Osteocyte (in vitro differentiated cells): ENCODE measurements around the gene CCDC148. TPM values are rescaled to one million over a fixed set of nuclear protein-coding genes. Genes with fewer than 3 reads are reported as not detected.
"Not testable (repeated sequence)": the region's sequence is repeated elsewhere in the genome, so short reads cannot be mapped to it uniquely, and the experiment has no call there.

Source experiments
- DNase-seq: peaks from one replicate; pipeline ENCODE4 v3.0.0; 2021; ENCODE audit warnings: mixed read lengths; ENCODE audit not compliant: unreplicated experiment; ENCODE audit errors: extremely low spot score
- H3K27ac Mint-ChIP-seq: one replicate; pipeline ENCODE4 v1.8.0; 2021; ENCODE audit warnings: mild to moderate bottlenecking, mixed read lengths; ENCODE audit not compliant: unreplicated experiment
- H3K27me3 Mint-ChIP-seq: one replicate; pipeline ENCODE4 v1.8.0; 2021; ENCODE audit warnings: mixed read lengths; ENCODE audit not compliant: unreplicated experiment
- H3K36me3 Mint-ChIP-seq: one replicate; pipeline ENCODE4 v1.8.0; 2021; ENCODE audit warnings: mixed read lengths; ENCODE audit not compliant: unreplicated experiment
- H3K4me1 Mint-ChIP-seq: one replicate; pipeline ENCODE4 v1.8.0; 2021; ENCODE audit warnings: mixed read lengths; ENCODE audit not compliant: unreplicated experiment
- H3K4me3 Mint-ChIP-seq: one replicate; pipeline ENCODE4 v1.8.0; 2021; ENCODE audit warnings: mild to moderate bottlenecking, moderate library complexity, mixed read lengths; ENCODE audit not compliant: unreplicated experiment
- H3K9me3 Mint-ChIP-seq: one replicate; pipeline ENCODE4 v1.8.0; 2021; ENCODE audit warnings: mixed read lengths; ENCODE audit not compliant: unreplicated experiment
- CTCF ChIP-seq: fragments of 200-600 bp; sonication (generic); IDR thresholded peaks from 2 replicates; pipeline ENCODE4 v1.5.0; 2021; ENCODE audit warnings: antibody characterized with exemption, mild to moderate bottlenecking, moderate library complexity
- total RNA-seq: library from RNA; stranded (reverse); gene quantifications from 2 replicates; pipeline ENCODE4 v1.2.1, GENCODE V29; 2021

The CCDC148 gene
- total RNA-seq, 1 donor from 2014 or later: 2.8 TPM

GRCh38 chr2:158317642-158318041, 138.9 kb downstream of the CCDC148 start:
- H3K4me1 Mint-ChIP-seq: peaks cover 26% of the 10 kb centered on the region
- no peak overlapping the region for H3K4me3 Mint-ChIP-seq
- H3K27ac Mint-ChIP-seq: no peak overlapping the region
- H3K27me3 Mint-ChIP-seq: no peaks in the 10 kb centered on the region
- no peak for TF ChIP-seq CTCF
- no peak for DNase-seq
- peaks cover 8% of the 10 kb centered on the region for H3K9me3 Mint-ChIP-seq
- peaks cover 3% of the 10 kb centered on the region for H3K36me3 Mint-ChIP-seq

- peaks cover 8% of the 10 kb centered on the region for H3K9me3 Mint-ChIP-seq
- H3K36me3 Mint-ChIP-seq: peaks cover 3% of the 10 kb centered on the region
- DNase-seq: no peak
- no peak overlapping the region for H3K27ac Mint-ChIP-seq
- H3K27me3 Mint-ChIP-seq: no peaks in the 10 kb centered on the region
- TF ChIP-seq CTCF: no peak
- H3K4me1 Mint-ChIP-seq: peaks cover 15% of the 10 kb centered on the region
- H3K4me3 Mint-ChIP-seq: no peak overlapping the region
Measured at GRCh38 chr2:158315803-158316414, 140.6 kb downstream of the CCDC148 start.

GRCh38 chr2:158315000-158315399, 141.6 kb downstream of the CCDC148 start:
- DNase-seq: no peak
- peaks cover 3% of the 10 kb centered on the region for H3K36me3 Mint-ChIP-seq
- no peak for TF ChIP-seq CTCF

DNA sequence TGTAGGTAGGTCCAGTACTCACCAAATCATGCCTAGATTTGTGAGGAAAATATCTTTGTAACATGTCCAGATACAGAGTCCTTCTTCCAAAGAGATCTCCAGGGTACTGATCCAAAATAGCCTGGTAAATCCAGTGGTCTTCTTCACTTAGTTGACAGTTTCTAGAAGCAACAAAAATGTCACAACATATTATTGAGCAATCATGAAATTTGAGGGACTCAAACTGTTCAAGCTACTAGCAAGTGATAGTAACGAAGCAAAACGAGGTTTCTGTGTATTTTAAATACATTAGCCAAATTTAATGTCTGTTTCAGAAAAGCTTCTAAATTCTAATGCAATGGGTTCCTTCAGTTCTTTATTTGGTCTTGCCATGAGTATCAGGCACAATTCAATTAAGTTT, 142.8 kb downstream of the CCDC148 start:
- Mint-ChIP-seq H3K4me3 (no peak overlapping the region), H3K27me3 (no peaks in the 10 kb centered on the region), H3K36me3 (peaks cover 3% of the 10 kb centered on the region), H3K9me3 (no peaks in the 10 kb centered on the region), H3K27ac (no peak overlapping the region), H3K4me1 (peaks cover 15% of the 10 kb centered on the region)
- no peak for TF ChIP-seq CTCF
- no peak for DNase-seq

More at GRCh38 chr2:158315000-158315399, 141.6 kb downstream of the CCDC148 start:
- Mint-ChIP-seq H3K27ac (no peak overlapping the region), H3K9me3 (peaks cover 8% of the 10 kb centered on the region), H3K4me1 (peaks cover 15% of the 10 kb centered on the region), H3K4me3 (no peak overlapping the region), H3K27me3 (no peaks in the 10 kb centered on the region)

DNA sequence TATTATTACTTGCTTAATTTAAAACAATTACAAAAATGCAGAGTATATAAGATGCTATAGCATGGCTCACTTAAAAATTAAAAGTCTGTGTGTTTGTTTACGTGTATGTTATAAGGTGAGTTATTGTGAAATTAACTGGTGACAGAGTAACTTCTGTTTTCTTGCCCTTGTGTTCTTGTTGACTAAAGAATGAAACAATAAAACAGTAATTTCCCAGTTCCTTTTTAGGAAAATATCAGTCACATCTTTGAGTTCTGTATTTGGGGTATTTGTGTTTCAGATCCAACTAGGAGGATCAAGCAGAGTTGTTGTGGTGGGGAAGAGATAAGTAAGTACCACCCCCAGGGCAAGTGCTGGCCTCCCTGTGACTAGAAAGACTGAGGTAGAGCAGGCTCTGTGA, 143.6 kb downstream of the CCDC148 start:
- peaks cover 13% of the 10 kb centered on the region for H3K4me1 Mint-ChIP-seq
- H3K9me3 Mint-ChIP-seq: no peaks in the 10 kb centered on the region
- no peak overlapping the region for H3K4me3 Mint-ChIP-seq
- H3K27me3 Mint-ChIP-seq: no peaks in the 10 kb centered on the region
- H3K27ac Mint-ChIP-seq: no peak overlapping the region
- no peak for TF ChIP-seq CTCF
- no peak for DNase-seq
- peaks cover 3% of the 10 kb centered on the region for H3K36me3 Mint-ChIP-seq

DNA sequence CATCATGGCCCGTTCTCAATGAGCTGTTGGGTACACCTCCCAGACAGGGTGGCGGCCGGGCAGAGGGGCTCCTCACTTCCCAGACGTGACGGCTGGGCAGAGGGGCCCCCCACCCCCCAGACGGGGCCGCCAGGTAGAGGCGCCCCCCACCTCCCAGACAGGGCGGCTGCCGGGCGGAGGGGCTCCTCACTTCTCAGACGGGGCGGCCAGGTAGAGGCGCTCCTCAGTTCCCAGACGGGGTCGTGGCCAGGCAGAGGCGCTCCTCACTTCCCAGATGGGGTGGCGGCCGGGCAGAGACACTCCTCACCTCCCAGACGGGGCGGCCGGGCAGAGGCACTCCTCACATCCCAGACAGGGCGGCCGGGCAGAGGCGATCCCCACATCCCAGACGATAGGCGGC, 146.1 kb downstream of the CCDC148 start:
- H3K9me3 Mint-ChIP-seq, DNase-seq, H3K4me3 Mint-ChIP-seq, H3K4me1 Mint-ChIP-seq, H3K27me3 Mint-ChIP-seq, H3K36me3 Mint-ChIP-seq, H3K27ac Mint-ChIP-seq: not testable (repeated sequence)
